Chondrocyte (in vitro differentiated cells): ENCODE results near the gene CACNA1C. TPM values are rescaled to one million over a fixed set of nuclear protein-coding genes. Genes with fewer than 3 reads are reported as not detected.

Source experiments
- DNase-seq: peaks from one replicate; pipeline ENCODE4 v3.0.0; 2021; ENCODE audit warnings: mixed read lengths, low spot score
- H3K27ac Mint-ChIP-seq: one replicate; pipeline ENCODE4 v1.8.0; 2021; ENCODE audit warnings: mild to moderate bottlenecking, moderate library complexity, mixed read lengths; ENCODE audit not compliant: unreplicated experiment
- H3K27me3 Mint-ChIP-seq: 2 replicates; pipeline ENCODE4 v1.8.0; 2021; ENCODE audit warnings: low read depth, mixed read lengths
- H3K36me3 Mint-ChIP-seq: 2 replicates; pipeline ENCODE4 v1.8.0; 2021; ENCODE audit warnings: low read depth, mixed read lengths
- H3K4me1 Mint-ChIP-seq: 2 replicates; pipeline ENCODE4 v1.8.0; 2021; ENCODE audit warnings: low read depth, mild to moderate bottlenecking, mixed read lengths
- H3K4me3 Mint-ChIP-seq: one replicate; pipeline ENCODE4 v1.8.0; 2021; ENCODE audit warnings: mild to moderate bottlenecking, moderate library complexity, mixed read lengths; ENCODE audit not compliant: unreplicated experiment
- H3K9me3 Mint-ChIP-seq: 2 replicates; pipeline ENCODE4 v1.8.0; 2021; ENCODE audit warnings: low read depth, mixed read lengths
- CTCF ChIP-seq: fragments of 200-600 bp; sonication (generic); IDR thresholded peaks from 2 replicates; pipeline ENCODE4 v1.5.0; 2021; ENCODE audit warnings: antibody characterized with exemption, mild to moderate bottlenecking, moderate library complexity
- total RNA-seq: library from RNA; stranded (reverse); gene quantifications from 3 replicates; pipeline ENCODE4 v1.2.1, GENCODE V29; 2021

Gene CACNA1C
- total RNA-seq, 1 donor from 2014 or later, result 27.0 TPM

- H3K27me3 Mint-ChIP-seq, result no peaks in the 10 kb centered on the region
- DNase-seq, result no peak
- H3K27ac Mint-ChIP-seq, result no peak overlapping the region
- H3K4me1 Mint-ChIP-seq, result no peaks in the 10 kb centered on the region
- H3K9me3 Mint-ChIP-seq, result no peaks in the 10 kb centered on the region
- H3K4me3 Mint-ChIP-seq, result no peak overlapping the region
- no peak for TF ChIP-seq CTCF
- peaks cover 27% of the 10 kb centered on the region for H3K36me3 Mint-ChIP-seq
These were observed 404.6 kb downstream of the CACNA1C start for GRCh38 chr12:2457215-2457932.

- H3K9me3 Mint-ChIP-seq, result no peaks in the 10 kb centered on the region
- no peak overlapping the region for H3K27ac Mint-ChIP-seq
- H3K36me3 Mint-ChIP-seq, result peaks cover 28% of the 10 kb centered on the region
- no peak overlapping the region for H3K4me3 Mint-ChIP-seq
- H3K27me3 Mint-ChIP-seq, result no peaks in the 10 kb centered on the region
- no peaks in the 10 kb centered on the region for H3K4me1 Mint-ChIP-seq
- DNase-seq, result no peak
- no peak for TF ChIP-seq CTCF
These were observed 405.2 kb downstream of the CACNA1C start for GRCh38 chr12:2457933-2458414.

GRCh38 chr12:2460051-2460670, 407.4 kb downstream of the CACNA1C start:
- TF ChIP-seq CTCF, result no peak
- H3K4me3 Mint-ChIP-seq, result no peak overlapping the region
- no peaks in the 10 kb centered on the region for H3K9me3 Mint-ChIP-seq
- no peak overlapping the region for H3K27ac Mint-ChIP-seq
- DNase-seq, result no peak
- peaks cover 31% of the 10 kb centered on the region for H3K36me3 Mint-ChIP-seq
- H3K27me3 Mint-ChIP-seq, result no peaks in the 10 kb centered on the region
- H3K4me1 Mint-ChIP-seq, result no peaks in the 10 kb centered on the region

- Mint-ChIP-seq H3K9me3 (no peaks in the 10 kb centered on the region), H3K4me1 (no peaks in the 10 kb centered on the region), H3K4me3 (no peak overlapping the region), H3K27ac (no peak overlapping the region), H3K36me3 (peaks cover 35% of the 10 kb centered on the region), H3K27me3 (no peaks in the 10 kb centered on the region)
- DNase-seq, result no peak
- TF ChIP-seq CTCF, result no peak
These were observed 408.3 kb downstream of the CACNA1C start for GRCh38 chr12:2461046-2461445.

GRCh38 chr12:2461645-2462044, 408.9 kb downstream of the CACNA1C start:
- Mint-ChIP-seq H3K4me1 (no peaks in the 10 kb centered on the region), H3K9me3 (no peaks in the 10 kb centered on the region), H3K36me3 (peaks cover 35% of the 10 kb centered on the region), H3K27me3 (no peaks in the 10 kb centered on the region), H3K27ac (no peak overlapping the region), H3K4me3 (no peak overlapping the region)
- no peak for TF ChIP-seq CTCF
- no peak for DNase-seq
